Measurements from ENCODE around the gene GPR89B. TPM values are rescaled to one million over a fixed set of nuclear protein-coding genes. Genes with fewer than 3 reads are reported as not detected.

The GPR89B gene
- 39.4 TPM for total RNA-seq

DNA sequence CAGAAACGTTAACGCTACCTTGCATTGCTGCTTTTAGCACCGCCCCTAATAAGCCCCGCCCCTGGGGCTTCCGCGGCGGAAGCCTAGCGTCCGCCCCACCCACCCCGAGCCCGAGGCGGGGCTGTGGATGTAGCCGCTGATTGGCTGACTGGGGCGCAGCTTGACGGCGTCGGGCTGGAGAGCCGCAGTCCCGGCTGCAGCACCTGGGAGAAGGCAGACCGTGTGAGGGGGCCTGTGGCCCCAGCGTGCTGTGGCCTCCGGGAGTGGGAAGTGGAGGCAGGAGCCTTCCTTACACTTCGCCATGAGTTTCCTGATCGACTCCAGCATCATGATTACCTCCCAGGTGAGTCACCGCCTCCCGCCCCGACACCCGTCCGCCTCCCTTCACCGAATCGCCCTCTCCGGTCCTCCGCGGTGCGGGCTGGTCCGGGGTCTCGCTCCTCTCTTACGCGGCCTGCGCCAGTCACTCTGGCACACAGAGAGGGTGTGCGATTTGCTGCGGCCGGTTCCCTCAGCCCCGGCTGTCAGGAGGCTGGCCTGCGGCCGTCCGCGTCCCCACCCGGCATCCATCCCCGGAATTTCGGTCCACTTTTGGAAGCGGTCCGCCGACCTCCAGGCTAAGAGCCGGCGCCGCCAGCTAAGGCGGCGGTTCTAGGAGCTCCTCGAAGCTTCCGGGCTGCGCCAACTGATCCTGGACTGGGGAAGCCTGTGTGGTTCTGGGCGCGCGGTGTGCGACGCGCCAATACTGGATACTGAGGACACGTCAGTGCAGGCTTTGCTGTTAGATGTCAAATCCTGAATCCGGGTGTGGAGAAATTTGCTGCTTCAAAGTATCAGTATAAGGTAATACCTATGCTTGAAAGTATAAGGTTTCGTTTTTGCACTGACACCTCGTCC, at the start of gene GPR89B:
TSS of gene GPR89B (plus strand) at position 185 of the 897 bp plus-strand sequence. CDS start at position 302, 117 bp downstream.

DNA sequence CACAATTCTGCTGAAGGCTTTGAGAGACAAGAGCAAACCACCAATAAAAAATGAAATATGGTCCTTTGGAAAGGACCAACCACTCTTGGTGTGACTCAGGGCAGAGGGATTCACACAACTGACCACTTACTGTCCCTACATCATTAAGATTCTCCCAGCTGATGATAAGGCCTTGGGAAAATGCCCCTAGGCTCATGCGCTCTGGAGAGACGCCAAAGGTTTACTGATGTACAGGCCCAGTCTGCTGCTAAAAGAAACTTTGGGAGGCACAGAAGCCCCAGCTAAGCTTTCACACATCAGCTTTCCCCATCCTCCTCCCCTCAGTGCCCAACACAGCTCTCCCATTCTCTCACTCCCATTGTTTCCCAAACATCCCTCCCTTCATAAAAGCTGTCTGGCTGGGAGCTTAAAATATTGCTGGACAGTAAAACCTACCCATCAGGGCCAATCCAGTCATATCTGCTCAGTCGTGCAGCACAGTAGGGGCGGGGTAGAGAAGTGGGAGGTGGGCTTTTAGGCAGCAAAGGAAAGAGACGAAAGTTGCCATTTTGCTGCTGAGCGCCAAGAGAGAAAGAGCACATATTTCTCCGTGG, 25.9 kb upstream of the GPR89B start, which contains the start of gene GJA8:
TSS of gene GJA8 (plus strand) at position 543 of the 593 bp plus-strand sequence. CDS start 5,161 bp downstream, outside the sequence.

Other genes starting within 250 kb of the GPR89B start
- 13.3 TPM for gene GJA5, start 167.8 kb upstream of the GPR89B start, total RNA-seq
- gene GJA8, start 25.6 kb upstream of the GPR89B start, total RNA-seq, result 40.3 TPM
- gene NBPF11, start 223.9 kb downstream of the GPR89B start, total RNA-seq, result 16.7 TPM

Measured in camera-type eye (tissue), 1 donor.